ENCODE results near the gene CBY1.

CBY1 gene

GRCh38 chr22:38704654-38705234 is 48.3 kb downstream of the CBY1 start:
- no peak for DNase-seq

GRCh38 chr22:38705235-38706100 is 49.0 kb downstream of the CBY1 start, which contains the start of gene GTPBP1:
TSS of gene GTPBP1 (plus strand) at chr22:38705944. CDS start at chr22:38705956, 12 bp downstream.
- DNase-seq, result peak; percentile 99

- peak; percentile 70 for DNase-seq
These were observed 49.9 kb downstream of the CBY1 start for GRCh38 chr22:38706101-38706900.

GRCh38 chr22:38706901-38707195 is 50.4 kb downstream of the CBY1 start:
- no peak for DNase-seq

GRCh38 chr22:38707346-38707745 is 50.9 kb downstream of the CBY1 start:
- DNase-seq, result no peak

GRCh38 chr22:38707984-38708383 is 51.5 kb downstream of the CBY1 start:
- no peak for DNase-seq

- no peak for DNase-seq
These were observed 52.9 kb downstream of the CBY1 start for GRCh38 chr22:38709306-38709705.

GRCh38 chr22:38710351-38710750 is 53.9 kb downstream of the CBY1 start:
- no peak for DNase-seq

- DNase-seq, result no peak
These were observed 54.4 kb downstream of the CBY1 start for GRCh38 chr22:38710866-38711265.

GRCh38 chr22:38712486-38713207 is 56.2 kb downstream of the CBY1 start:
- DNase-seq, result no peak

GRCh38 chr22:38713921-38714320 is 57.5 kb downstream of the CBY1 start:
- DNase-seq, result no peak

GRCh38 chr22:38715176-38715764 is 58.8 kb downstream of the CBY1 start:
- no peak for DNase-seq

GRCh38 chr22:38715852-38716251 is 59.4 kb downstream of the CBY1 start:
- no peak for DNase-seq

GRCh38 chr22:38716271-38716670 is 59.8 kb downstream of the CBY1 start:
- no peak for DNase-seq

- DNase-seq, result no peak
These were observed 60.4 kb downstream of the CBY1 start for GRCh38 chr22:38716826-38717225.

- no peak for DNase-seq
These were observed 60.8 kb downstream of the CBY1 start for GRCh38 chr22:38717244-38717643.

GRCh38 chr22:38718414-38718813 is 62.0 kb downstream of the CBY1 start:
- no peak for DNase-seq

- DNase-seq, result no peak
These were observed 62.8 kb downstream of the CBY1 start for GRCh38 chr22:38719196-38719595.

- DNase-seq, result no peak
These were observed 63.9 kb downstream of the CBY1 start for GRCh38 chr22:38720350-38720749.

GRCh38 chr22:38721551-38721950 is 65.1 kb downstream of the CBY1 start:
- DNase-seq, result peak; percentile 4

Measured in left hindlimb (tissue), 1 donor.